Mononuclear cell (primary cell): ENCODE measurements around the gene TMEM61. TPM values are rescaled to one million over a fixed set of nuclear protein-coding genes. Genes with fewer than 3 reads are reported as not detected.

Experiments used
- H3K27me3 ChIP-seq: 2 replicates; pipeline ENCODE4 v1.6.0; 2011; ENCODE audit warnings: low read length, control low read depth; ENCODE audit not compliant: insufficient read depth
- H3K4me1 ChIP-seq: 2 replicates; pipeline ENCODE4 v1.5.1; 2011; ENCODE audit warnings: mild to moderate bottlenecking, low read length, control low read depth; ENCODE audit not compliant: insufficient read depth
- H3K4me3 ChIP-seq: 2 replicates; pipeline ENCODE4 v1.5.1; 2011; ENCODE audit warnings: mild to moderate bottlenecking, low read length, moderate library complexity
- H3K9me3 ChIP-seq: 2 replicates; pipeline ENCODE4 v1.5.1; 2011; ENCODE audit warnings: low read depth, mild to moderate bottlenecking, control low read depth, low read length
- total RNA-seq: library from RNA; depleted of rRNA; stranded (reverse); fragments of >200 nt; gene quantifications from one replicate; pipeline ENCODE4 v1.2.3, GENCODE V29; 2012

TMEM61 gene
- total RNA-seq, 1 donor = not detected

DNA sequence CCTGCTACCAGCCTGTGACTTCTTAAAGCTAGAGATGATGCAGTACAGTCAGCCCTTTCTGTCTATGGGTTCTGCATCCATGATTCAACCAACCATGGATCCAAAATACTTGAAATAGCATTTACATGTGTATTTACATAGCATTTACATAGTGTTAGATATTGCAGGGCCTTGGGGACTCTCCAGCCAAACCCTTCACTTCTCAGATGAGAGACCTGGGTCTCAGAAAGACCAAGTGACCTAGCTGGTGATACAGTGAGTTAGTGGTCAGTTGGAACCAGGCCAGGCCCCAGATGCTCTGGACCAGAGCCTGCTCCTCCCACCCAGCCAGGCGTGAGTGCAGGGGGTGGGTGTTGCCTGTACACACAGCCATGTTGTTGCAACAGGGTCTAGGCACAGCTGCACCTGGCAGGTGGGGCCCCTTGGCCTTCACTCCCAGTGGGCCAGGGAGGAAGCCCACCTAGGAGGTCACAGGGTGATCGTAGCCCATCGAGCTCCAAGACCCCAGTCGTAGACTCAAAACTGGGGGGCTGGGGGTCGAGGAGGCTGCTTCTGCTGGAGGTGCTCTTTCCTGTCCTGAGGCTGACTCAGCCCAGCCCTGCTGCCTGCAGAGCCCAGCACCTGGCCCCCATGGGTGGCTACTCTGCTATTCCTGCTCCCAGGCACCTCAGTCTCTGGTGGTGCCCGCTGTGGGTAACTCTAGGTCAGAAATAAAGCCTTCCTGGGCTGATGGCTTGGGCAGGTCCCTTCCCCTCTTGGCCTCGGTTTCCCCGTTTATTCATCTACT is 7.7 kb downstream of the TMEM61 start:
- H3K27me3 ChIP-seq = peaks cover 6% of the 10 kb centered on the region
- H3K4me3 ChIP-seq = no peak overlapping the region
- H3K9me3 ChIP-seq = no peaks in the 10 kb centered on the region
- no peaks in the 10 kb centered on the region for H3K4me1 ChIP-seq

DNA sequence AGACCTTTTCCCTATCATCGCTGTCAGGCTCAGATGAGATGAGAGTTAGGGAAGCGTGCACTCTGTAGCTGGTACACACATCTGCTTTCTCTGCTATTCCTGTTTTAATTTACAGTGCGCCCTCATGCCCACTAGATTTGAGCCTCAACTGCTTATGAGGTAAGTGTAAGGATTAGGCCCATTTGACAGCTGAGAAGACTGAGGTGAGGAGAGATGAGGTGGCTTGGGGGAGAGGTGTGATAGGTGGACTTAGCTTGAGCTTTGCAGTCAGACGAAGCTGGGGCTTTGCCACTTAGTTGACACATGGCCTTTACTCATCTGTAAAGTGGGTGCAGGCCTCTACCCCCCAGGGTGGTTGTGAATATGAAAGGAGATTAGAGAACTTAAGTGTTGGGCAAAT is 8.5 kb downstream of the TMEM61 start:
- H3K9me3 ChIP-seq = no peaks in the 10 kb centered on the region
- no peaks in the 10 kb centered on the region for H3K4me1 ChIP-seq
- H3K27me3 ChIP-seq = peaks cover 2% of the 10 kb centered on the region
- no peak overlapping the region for H3K4me3 ChIP-seq

DNA sequence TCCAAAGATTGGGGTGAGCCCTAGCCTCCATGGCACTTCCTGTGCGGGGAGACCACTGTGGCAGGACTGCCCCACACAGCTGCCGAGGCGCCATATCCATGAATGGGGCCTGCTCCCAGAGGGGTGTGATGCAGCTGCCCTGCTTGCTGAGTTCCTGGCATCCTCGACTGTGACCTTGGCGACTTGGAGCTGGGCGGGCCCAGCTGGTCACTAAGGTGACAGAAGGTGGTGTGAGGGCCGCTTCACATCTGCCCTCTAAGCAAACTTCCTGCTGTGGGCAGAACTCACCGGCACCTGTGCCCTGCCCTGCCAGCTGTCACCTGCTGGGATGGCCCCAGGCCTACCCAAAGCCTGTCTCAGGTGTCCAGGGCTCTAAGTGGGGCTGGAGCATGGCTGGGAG is 9.0 kb downstream of the TMEM61 start:
- Histone ChIP-seq H3K27me3 (peaks cover 2% of the 10 kb centered on the region), H3K4me3 (no peak overlapping the region), H3K9me3 (no peaks in the 10 kb centered on the region), H3K4me1 (no peaks in the 10 kb centered on the region)

GRCh38 chr1:54989968-54990810 is 9.8 kb downstream of the TMEM61 start:
- H3K9me3 ChIP-seq = no peaks in the 10 kb centered on the region
- H3K4me1 ChIP-seq = no peaks in the 10 kb centered on the region
- H3K27me3 ChIP-seq = no peaks in the 10 kb centered on the region
- no peak overlapping the region for H3K4me3 ChIP-seq

DNA sequence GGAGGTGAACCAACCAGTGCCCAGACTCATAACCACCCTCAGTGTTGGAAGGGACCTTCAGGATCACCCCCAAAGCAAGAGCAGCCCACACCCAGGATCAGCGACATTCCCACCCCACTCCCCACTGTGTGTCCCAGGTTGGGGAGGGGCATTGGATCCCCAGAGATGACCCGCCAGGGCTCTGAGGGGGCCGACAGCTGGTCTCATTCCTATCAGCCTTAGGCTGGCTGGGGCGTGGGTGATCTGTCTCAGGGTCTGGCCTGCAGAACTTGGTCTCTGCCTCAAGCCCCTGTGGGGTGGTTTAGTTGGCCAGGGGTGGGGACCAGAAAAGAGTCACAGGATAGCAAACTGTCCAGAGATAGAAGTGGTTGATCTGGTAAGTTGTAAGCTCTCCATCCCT is 10.5 kb downstream of the TMEM61 start:
- Histone ChIP-seq H3K4me3 (no peak overlapping the region), H3K9me3 (no peaks in the 10 kb centered on the region), H3K4me1 (peaks cover 3% of the 10 kb centered on the region), H3K27me3 (no peaks in the 10 kb centered on the region)

GRCh38 chr1:54991939-54992338 is 11.5 kb downstream of the TMEM61 start:
- Histone ChIP-seq H3K9me3 (no peaks in the 10 kb centered on the region), H3K4me3 (no peak overlapping the region), H3K4me1 (peaks cover 13% of the 10 kb centered on the region), H3K27me3 (peaks cover 4% of the 10 kb centered on the region)

- Histone ChIP-seq H3K27me3 (peaks cover 15% of the 10 kb centered on the region), H3K9me3 (no peaks in the 10 kb centered on the region), H3K4me3 (no peak overlapping the region), H3K4me1 (peaks cover 16% of the 10 kb centered on the region)
Observed at GRCh38 chr1:54993140-54993539, 12.7 kb downstream of the TMEM61 start.

DNA sequence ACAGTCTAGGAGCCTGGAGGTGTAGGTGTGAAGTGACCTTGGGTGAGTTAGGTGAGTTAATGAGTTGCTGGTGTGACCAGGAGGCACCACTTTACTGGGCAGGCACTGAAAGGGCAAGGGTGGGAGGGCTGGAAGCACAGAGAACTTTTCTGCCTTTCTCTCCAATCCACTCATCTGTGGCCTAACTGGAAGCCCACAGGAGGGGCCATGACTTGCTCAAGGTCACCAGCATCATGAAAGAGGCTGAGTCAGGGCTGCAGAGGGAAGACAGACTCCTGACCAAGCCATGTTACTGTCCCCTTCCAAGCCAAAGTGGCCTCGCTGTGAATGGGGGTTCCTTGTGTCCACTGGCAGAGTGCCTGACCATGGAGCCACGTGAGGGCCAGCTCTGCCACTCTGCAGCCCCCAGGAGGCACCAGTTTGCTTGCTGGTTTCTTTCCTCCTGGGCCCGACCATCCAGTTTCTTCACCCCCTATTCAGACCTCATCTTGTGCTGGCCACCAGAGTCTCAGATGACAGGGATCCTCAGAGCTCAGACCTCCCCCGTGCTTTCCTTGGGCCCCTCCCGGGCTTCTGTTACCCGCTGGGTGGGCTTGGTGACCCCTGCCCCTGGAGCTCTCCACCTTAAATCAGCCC is 14.0 kb downstream of the TMEM61 start:
- no peaks in the 10 kb centered on the region for H3K9me3 ChIP-seq
- H3K4me3 ChIP-seq = no peak overlapping the region
- H3K27me3 ChIP-seq = peaks cover 19% of the 10 kb centered on the region
- peaks cover 16% of the 10 kb centered on the region for H3K4me1 ChIP-seq

DNA sequence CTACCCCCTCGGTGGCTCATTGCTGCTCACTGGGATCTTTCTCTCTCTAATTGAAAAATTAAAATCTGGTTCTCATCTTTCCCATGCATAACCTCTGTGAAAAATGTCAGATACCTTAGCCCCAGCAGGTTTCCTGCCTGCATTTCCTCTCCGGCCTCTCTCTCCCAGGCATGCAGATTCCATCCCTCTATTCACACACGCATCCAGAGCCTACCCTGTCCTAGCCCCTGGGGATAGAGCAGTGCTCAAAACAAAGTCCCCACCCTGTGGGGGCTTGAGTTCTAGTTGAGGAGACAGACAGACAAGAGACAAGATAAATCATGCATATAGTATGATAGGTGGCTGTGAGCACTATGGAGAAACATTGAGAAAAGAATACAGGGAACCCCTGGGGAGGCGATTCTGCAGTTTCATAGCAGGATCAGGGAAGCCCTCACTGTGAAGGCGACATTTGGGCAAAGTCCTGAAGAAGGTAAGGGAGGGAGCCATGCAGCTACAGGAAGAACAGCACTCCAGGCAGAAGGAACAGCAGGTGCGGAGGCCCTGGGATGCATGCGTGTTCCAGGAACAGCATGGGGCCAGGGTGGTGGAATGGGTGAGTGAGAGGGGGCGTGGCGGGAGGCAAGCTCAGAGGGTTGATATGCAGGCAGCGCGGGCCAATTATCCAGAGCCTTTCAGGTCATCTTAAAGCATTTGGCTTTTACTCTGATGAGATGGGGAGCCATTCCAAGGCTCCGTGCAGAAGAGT is 14.8 kb downstream of the TMEM61 start:
- Histone ChIP-seq H3K4me3 (no peak overlapping the region), H3K27me3 (peaks cover 19% of the 10 kb centered on the region), H3K4me1 (peaks cover 16% of the 10 kb centered on the region), H3K9me3 (no peaks in the 10 kb centered on the region)

DNA sequence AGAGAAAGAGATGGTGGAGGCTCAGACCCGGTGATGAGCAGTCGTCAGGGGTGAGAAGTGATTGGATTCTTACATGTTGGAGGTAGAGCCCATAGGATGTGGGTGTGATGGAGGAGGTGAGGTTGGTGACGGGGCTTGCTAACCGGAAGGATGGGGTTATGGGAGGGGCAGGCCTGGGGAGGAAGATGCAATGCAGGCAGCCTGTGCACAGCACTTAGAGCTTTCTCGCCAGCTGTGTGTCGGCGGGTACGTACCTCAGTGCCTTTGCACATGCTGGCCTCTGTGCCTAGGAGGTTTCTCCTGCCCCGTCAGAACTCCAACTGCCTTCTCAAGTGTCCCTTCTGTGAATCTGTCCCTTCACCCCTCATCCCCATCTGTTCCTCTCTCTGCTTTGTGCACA is 15.4 kb downstream of the TMEM61 start:
- Histone ChIP-seq H3K4me3 (no peak overlapping the region), H3K4me1 (peaks cover 16% of the 10 kb centered on the region), H3K9me3 (no peaks in the 10 kb centered on the region)

GRCh38 chr1:54996359-54996868 is 16.0 kb downstream of the TMEM61 start:
- H3K4me3 ChIP-seq = no peak overlapping the region
- no peaks in the 10 kb centered on the region for H3K9me3 ChIP-seq
- H3K4me1 ChIP-seq = peaks cover 16% of the 10 kb centered on the region
- H3K27me3 ChIP-seq = peaks cover 19% of the 10 kb centered on the region

More for the DNA sequence above, 15.4 kb downstream of the TMEM61 start:
- H3K27me3 ChIP-seq = peaks cover 19% of the 10 kb centered on the region

GRCh38 chr1:54996869-54997710 is 16.7 kb downstream of the TMEM61 start:
- no peaks in the 10 kb centered on the region for H3K9me3 ChIP-seq
- H3K4me1 ChIP-seq = peaks cover 16% of the 10 kb centered on the region
- no peak overlapping the region for H3K4me3 ChIP-seq
- H3K27me3 ChIP-seq = peaks cover 19% of the 10 kb centered on the region

- H3K9me3 ChIP-seq = no peaks in the 10 kb centered on the region
- H3K4me1 ChIP-seq = peaks cover 16% of the 10 kb centered on the region
- H3K4me3 ChIP-seq = no peak overlapping the region
- peaks cover 19% of the 10 kb centered on the region for H3K27me3 ChIP-seq
Observed at GRCh38 chr1:54997711-54997986, 17.2 kb downstream of the TMEM61 start.

DNA sequence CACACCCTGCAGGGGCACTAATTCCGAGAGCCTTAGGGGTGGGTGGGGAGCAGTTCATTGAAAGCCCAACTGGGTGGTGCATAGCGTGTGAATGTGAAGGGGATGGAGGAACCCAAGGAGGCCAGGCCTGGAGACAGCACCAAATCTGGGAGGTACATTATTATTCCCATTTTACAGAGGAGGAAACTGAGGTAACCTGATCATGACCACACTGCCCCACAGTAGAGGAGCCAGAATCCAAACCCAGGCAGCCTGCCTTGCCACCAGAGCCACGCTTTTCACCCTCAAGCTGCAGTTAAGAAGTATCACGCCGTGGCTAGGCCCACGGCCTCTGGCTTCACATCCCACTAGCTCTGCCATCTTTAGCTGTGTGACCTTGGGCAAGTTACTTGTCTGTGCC is 17.7 kb downstream of the TMEM61 start:
- Histone ChIP-seq H3K27me3 (peaks cover 19% of the 10 kb centered on the region), H3K4me3 (no peak overlapping the region), H3K9me3 (no peaks in the 10 kb centered on the region), H3K4me1 (peaks cover 16% of the 10 kb centered on the region)
